Muscle layer of duodenum (tissue), 2 donors: ENCODE data around the gene SELENOT.

Experiments used
- H3K27ac ChIP-seq: one replicate; pipeline ENCODE4 v1.7.0; 2013; ENCODE audit warnings: mild to moderate bottlenecking, low read length
- H3K27me3 ChIP-seq: one replicate; pipeline ENCODE4 v1.7.0; 2013; ENCODE audit warnings: low read depth, mild to moderate bottlenecking, control low read depth, low read length
- H3K36me3 ChIP-seq, 2 donors: one replicate each; pipeline ENCODE4 v1.7.0; 2013; ENCODE audit warnings: low read length in 2 of 2, control low read depth in 1 of 2, mild to moderate bottlenecking in 1 of 2; ENCODE audit not compliant: insufficient read depth in 2 of 2, control insufficient read depth in 1 of 2
- H3K4me1 ChIP-seq, 2 donors: one replicate each; pipeline ENCODE4 v1.7.0; 2013; ENCODE audit warnings: low read length in 2 of 2, mild to moderate bottlenecking in 2 of 2, control low read depth in 1 of 2, moderate library complexity in 1 of 2; ENCODE audit not compliant: insufficient read depth in 2 of 2, control insufficient read depth in 1 of 2
- H3K4me3 ChIP-seq, 2 donors: one replicate each; pipeline ENCODE4 v1.7.0; 2013; ENCODE audit warnings: low read length in 2 of 2, low read depth in 1 of 2, mild to moderate bottlenecking in 1 of 2
- H3K9me3 ChIP-seq, 2 donors: one replicate each; pipeline ENCODE4 v1.7.0; 2013; ENCODE audit warnings: low read length in 2 of 2, control low read depth in 1 of 2, mild to moderate bottlenecking in 1 of 2; ENCODE audit not compliant: control insufficient read depth in 1 of 2
- donor health status: healthy.

SELENOT gene

DNA sequence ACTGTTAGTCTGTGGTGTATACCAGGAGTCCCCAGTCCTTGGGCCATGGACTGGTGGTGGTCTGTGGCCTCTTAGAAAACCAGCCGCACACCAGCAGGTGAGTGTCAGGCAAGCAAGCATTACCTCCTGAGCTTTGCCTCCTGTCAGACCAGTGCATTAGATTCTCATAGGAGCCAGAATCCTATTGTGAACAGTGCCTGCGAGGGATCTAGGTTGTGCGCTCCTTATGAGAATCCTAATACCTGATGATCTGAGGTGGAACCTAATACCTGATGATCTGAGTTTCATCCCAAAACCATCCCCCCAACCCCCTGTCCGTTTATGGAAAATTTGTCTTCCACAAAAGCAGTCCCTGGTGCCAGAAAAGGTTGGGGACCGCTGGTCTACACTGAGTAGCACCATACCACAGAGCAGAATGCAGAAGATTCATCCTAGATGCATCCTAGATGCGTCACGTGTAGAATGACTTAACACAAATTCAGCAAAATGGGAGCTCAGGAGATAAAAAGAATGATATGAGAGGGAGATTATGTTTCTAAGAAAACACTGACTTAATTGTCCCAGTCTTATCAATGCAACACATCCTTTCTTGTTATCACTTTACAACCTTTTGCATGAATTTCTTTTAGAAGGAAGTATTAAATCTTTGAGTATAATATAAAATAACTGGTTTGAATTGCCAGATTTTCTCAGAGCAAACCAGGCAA lies 28.5 kb downstream of the SELENOT start:
- Histone ChIP-seq H3K4me1 (no peaks in the 10 kb centered on the region), H3K4me3 (no peak overlapping the region), H3K27me3 (no peaks in the 10 kb centered on the region), H3K9me3 (no peaks in the 10 kb centered on the region), H3K36me3 (peaks cover 21 to 31% of the 10 kb centered on the region in 2 donors), H3K27ac (no peak overlapping the region)

DNA sequence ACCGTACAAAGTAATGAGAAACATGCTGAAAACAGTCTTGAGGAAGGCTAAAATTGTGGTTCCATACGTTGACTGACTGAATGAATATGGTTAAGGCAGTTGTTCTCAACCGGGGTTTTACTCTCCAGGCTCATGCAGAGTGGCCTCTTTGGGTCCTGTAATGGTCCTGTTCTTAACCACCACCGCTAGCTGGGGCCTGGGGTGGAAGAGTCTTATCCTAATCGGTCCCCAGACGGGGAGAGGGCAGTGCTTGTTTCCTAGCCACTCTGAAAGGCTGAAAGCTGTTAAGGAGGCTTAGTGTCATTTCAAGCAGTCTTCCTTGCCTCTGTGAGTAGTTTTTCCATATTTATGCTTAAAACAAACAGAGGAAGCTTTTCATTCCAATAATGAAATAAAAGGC lies 32.0 kb downstream of the SELENOT start:
- H3K36me3 ChIP-seq, result peaks cover 10 to 15% of the 10 kb centered on the region in 2 donors
- H3K4me1 ChIP-seq, result no peaks in the 10 kb centered on the region
- H3K27ac ChIP-seq, result no peak overlapping the region
- no peaks in the 10 kb centered on the region for H3K27me3 ChIP-seq
- H3K4me3 ChIP-seq, result no peak overlapping the region
- H3K9me3 ChIP-seq, result no peaks in the 10 kb centered on the region

DNA sequence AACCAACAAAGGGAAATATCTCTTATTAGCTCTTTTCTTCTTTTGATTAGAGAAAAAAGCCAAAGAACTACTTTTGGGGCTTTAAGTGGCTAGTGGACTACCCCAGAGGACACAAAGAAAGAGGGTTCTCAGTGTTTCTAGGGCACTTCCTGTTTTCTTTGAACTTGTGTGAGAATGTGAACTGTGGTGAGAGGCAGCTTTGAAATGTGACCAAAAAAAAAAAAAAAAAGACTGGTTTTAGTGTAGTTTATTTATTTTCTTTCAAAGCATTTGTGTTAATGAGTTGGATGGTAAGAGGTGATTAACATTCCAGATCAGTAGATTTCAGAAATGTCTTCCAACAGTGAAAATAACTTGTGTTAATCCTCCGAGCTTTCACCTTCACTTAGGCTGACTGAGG lies 32.4 kb downstream of the SELENOT start:
- no peaks in the 10 kb centered on the region for H3K4me1 ChIP-seq
- no peaks in the 10 kb centered on the region for H3K9me3 ChIP-seq
- peaks cover 8 to 13% of the 10 kb centered on the region in 2 donors for H3K36me3 ChIP-seq
- no peak overlapping the region for H3K4me3 ChIP-seq
- no peaks in the 10 kb centered on the region for H3K27me3 ChIP-seq
- H3K27ac ChIP-seq, result no peak overlapping the region

DNA sequence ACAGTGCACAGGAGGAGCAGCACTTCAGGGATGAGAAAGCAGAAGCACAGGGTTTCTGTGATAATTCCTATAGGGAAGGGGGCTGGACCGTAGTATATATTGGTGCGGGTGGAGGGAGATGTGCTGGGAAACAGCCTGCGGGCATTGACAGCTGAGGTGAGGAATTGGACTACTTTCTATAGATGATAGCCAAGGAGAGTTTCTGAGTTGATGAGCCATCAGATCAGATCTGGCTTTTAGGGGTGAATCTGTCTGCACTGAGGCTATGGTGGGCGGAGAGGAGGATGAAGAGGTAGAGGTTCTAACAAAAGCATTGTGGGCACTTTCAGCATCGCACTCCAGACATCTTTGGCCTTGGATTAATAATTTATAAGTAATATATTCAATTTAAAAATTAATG lies 33.1 kb downstream of the SELENOT start:
- no peak overlapping the region for H3K27ac ChIP-seq
- peaks cover under 1 to 7% of the 10 kb centered on the region in 2 donors for H3K36me3 ChIP-seq
- no peaks in the 10 kb centered on the region for H3K9me3 ChIP-seq
- H3K27me3 ChIP-seq, result no peaks in the 10 kb centered on the region
- H3K4me1 ChIP-seq, result no peaks in the 10 kb centered on the region
- no peak overlapping the region for H3K4me3 ChIP-seq

DNA sequence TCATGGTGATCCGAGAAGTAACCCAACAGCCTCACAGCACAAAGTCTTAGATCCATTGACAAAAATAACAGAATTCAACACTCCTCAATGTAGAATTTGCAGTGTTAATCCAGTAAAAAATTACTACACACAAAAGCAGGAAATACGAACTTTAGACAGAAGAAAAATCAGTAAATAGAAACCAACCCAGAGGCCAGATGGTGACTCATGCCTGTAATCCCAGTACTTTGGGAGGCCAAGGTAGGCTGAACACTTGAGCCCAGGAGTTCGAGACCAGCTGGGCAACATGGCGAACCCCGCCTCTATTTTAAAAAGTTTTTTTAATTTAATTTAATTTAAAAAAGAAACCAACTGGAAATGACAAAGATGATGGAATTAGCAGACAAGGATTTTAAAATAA lies 36.1 kb downstream of the SELENOT start:
- H3K9me3 ChIP-seq, result no peaks in the 10 kb centered on the region

DNA sequence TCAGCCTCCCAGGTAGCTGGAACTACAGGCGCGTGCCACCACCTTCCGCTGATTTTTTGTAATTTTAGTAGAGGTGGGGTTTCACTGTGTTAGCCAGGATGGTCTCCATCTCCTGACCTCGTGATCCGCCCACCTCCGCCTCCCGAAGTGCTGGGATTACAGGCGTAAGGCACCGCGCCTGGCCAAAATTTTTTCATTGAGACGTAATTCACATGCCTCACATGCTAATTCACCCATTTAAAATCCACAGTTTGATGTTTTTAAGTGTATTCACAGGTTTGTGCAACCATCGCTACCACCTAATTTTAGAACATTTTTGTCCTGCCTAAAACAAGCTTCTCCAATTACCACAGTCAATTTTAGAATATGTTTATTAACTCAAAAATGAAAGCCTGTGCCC lies 37.1 kb downstream of the SELENOT start:
- no peaks in the 10 kb centered on the region for H3K36me3 ChIP-seq
- no peak overlapping the region for H3K27ac ChIP-seq
- H3K4me1 ChIP-seq, result no peaks in the 10 kb centered on the region
- no peak overlapping the region for H3K4me3 ChIP-seq
- H3K27me3 ChIP-seq, result no peaks in the 10 kb centered on the region
- no peaks in the 10 kb centered on the region for H3K9me3 ChIP-seq

More for the DNA sequence above, 36.1 kb downstream of the SELENOT start:
- Histone ChIP-seq H3K36me3 (no peaks in the 10 kb centered on the region), H3K4me3 (no peak overlapping the region), H3K4me1 (no peaks in the 10 kb centered on the region), H3K27me3 (no peaks in the 10 kb centered on the region), H3K27ac (no peak overlapping the region)

DNA sequence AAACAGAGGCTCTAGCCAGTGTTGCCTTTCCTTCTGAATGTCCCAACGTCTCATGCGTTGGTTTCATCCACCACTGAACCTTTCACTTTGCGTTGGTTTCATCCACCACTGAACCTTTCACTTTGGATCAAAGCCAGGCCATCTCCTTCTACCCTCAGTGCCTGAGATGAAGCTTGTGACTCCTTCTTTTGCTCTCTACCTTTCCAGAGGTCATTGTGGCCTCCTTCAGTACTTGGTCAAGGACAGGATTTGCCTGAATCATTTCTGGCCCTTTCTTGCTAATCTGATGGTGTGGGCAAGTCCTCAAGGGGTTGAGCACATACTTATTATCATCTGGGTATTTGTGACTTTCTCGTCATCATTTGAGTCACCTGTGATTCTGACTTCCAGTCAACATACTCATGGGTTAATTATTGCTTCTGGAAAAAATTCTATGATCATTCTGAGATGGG lies 50.0 kb downstream of the SELENOT start:
- no peaks in the 10 kb centered on the region for H3K9me3 ChIP-seq
- H3K4me1 ChIP-seq, result no peaks in the 10 kb centered on the region
- H3K36me3 ChIP-seq, result no peaks in the 10 kb centered on the region
- no peaks in the 10 kb centered on the region for H3K27me3 ChIP-seq
- H3K27ac ChIP-seq, result no peak overlapping the region
- no peak overlapping the region for H3K4me3 ChIP-seq

DNA sequence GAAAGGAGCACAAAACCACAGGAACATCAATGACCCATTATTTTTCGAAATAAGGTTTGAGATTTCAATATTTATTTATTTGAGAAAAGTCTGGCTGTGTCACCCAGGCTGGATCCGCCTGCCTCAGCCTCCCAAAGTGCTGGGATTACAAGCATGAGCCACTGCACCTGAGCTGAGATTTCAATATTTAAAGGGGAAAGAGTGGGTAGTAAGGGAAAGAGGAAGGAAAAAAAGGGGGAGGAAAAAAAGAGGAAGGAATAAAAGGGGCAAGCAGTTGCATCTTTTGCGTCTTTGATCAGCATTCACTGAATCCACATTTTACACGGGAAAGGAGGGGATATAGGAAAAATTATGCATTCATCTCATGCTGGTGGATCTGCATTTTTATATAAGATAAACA lies 53.2 kb downstream of the SELENOT start:
- H3K4me3 ChIP-seq, result no peak overlapping the region
- H3K27ac ChIP-seq, result no peak overlapping the region
- H3K27me3 ChIP-seq, result no peaks in the 10 kb centered on the region
- no peaks in the 10 kb centered on the region for H3K9me3 ChIP-seq
- H3K4me1 ChIP-seq, result no peaks in the 10 kb centered on the region
- no peaks in the 10 kb centered on the region for H3K36me3 ChIP-seq

DNA sequence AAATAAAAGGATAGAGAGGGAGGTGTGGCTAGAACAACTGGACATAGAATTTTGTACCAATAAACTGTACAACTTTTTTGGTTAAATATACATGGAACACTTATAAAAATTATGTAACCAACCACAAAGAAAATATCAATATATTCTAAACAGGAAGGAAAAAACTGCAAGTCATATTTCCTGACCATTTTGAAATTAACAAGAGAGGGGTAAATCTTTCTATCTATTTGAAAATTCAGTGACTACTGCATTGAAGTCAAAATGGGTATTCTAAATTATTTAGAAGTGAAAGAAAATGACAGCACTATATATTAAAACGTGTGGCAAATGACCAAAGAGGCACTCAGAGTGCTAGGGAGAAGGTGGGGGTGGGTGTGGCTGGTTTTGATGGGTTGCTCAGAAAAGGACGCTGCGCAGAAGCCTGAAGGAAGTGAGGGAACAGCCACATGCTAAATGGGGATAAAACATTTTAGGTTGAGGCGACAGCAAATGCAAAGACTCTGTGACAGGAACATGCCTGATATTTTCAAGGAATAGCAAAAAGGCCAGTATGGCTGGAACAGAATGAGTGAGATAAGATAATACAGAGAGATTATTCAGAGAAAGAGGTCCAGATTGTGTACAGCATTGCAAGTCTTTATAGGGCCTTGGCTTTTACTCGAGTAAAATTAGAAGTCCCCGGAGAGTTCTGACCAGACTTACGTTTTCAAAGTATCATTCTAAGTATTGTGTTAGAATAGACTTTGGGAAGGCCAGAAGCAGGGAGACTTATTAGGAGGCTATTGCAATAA lies 59.5 kb downstream of the SELENOT start:
- no peak overlapping the region for H3K27ac ChIP-seq
- H3K4me1 ChIP-seq, result no peaks in the 10 kb centered on the region
- no peak overlapping the region for H3K4me3 ChIP-seq

DNA sequence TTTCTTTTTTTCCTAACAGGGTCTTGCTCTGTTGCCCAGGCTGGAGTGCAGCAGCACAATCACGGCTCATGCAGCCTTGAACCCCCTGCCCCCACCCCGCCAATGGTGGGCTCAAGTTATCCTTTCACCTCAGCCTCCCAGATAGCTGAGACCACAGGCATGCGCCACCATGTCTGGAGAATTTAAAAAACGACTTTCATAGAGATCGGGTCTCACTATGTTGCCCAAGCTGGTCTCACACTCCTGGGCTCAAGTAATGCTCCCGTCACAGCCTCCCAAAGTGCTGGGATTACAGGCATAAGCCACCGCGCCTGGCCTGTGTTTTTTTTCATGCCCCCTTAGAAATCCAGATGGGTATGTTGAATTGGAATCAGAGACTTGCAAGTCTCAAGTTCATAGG lies 60.3 kb downstream of the SELENOT start:
- Histone ChIP-seq H3K27me3 (no peaks in the 10 kb centered on the region), H3K4me3 (no peak overlapping the region), H3K4me1 (no peaks in the 10 kb centered on the region), H3K9me3 (no peaks in the 10 kb centered on the region), H3K27ac (no peak overlapping the region), H3K36me3 (no peaks in the 10 kb centered on the region)

More for the DNA sequence above, 59.5 kb downstream of the SELENOT start:
- H3K36me3 ChIP-seq, result no peaks in the 10 kb centered on the region
- no peaks in the 10 kb centered on the region for H3K27me3 ChIP-seq
- H3K9me3 ChIP-seq, result no peaks in the 10 kb centered on the region

DNA sequence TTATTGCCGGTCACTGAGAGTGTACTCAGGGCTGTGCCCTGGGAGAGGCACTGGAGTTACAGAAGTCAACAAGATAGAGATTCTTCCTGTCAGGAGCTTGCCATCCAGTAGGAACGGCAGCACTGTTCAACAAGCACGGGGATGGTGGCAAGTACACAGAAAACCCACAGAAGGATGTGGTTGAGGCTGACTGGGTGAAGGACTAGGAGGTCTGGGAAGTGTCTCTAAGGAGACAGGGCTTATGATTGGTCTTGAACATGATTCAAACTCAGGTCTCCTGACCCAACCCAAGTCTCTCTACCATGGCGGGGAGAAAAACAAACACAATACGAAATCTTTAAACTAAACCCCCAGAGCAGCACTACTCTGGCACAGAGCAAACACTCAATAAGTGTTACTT lies 63.0 kb downstream of the SELENOT start:
- H3K4me1 ChIP-seq, result no peaks in the 10 kb centered on the region
- no peaks in the 10 kb centered on the region for H3K27me3 ChIP-seq
- H3K9me3 ChIP-seq, result no peaks in the 10 kb centered on the region
- H3K4me3 ChIP-seq, result no peak overlapping the region
- H3K36me3 ChIP-seq, result no peaks in the 10 kb centered on the region
- H3K27ac ChIP-seq, result no peak overlapping the region
